Endothelial cell (in vitro differentiated cells): ENCODE data around the gene NANOG. TPM values are rescaled to one million over a fixed set of nuclear protein-coding genes. Genes with fewer than 3 reads are reported as not detected.
"Not testable (repeated sequence)": the region's sequence is repeated elsewhere in the genome, so short reads cannot be mapped to it uniquely, and the experiment has no call there.

Source experiments
- DNase-seq: peaks from one replicate; pipeline ENCODE4 v3.0.0; 2021; ENCODE audit warnings: low spot score
- H3K27ac Mint-ChIP-seq: one replicate; pipeline ENCODE4 v1.8.0; 2021; ENCODE audit warnings: mixed read lengths, inconsistent platforms; ENCODE audit not compliant: unreplicated experiment
- H3K27me3 Mint-ChIP-seq: one replicate; pipeline ENCODE4 v1.8.0; 2021; ENCODE audit warnings: mild to moderate bottlenecking, moderate library complexity, mixed read lengths, inconsistent platforms; ENCODE audit not compliant: unreplicated experiment
- H3K36me3 Mint-ChIP-seq: one replicate; pipeline ENCODE4 v1.8.0; 2021; ENCODE audit warnings: mild to moderate bottlenecking, low read depth, mixed read lengths, inconsistent platforms; ENCODE audit not compliant: unreplicated experiment
- H3K4me1 Mint-ChIP-seq: one replicate; pipeline ENCODE4 v1.8.0; 2021; ENCODE audit warnings: mild to moderate bottlenecking, mixed read lengths, inconsistent platforms; ENCODE audit not compliant: unreplicated experiment
- H3K4me3 Mint-ChIP-seq: one replicate; pipeline ENCODE4 v1.8.0; 2021; ENCODE audit warnings: mild to moderate bottlenecking, mixed read lengths, inconsistent platforms; ENCODE audit not compliant: unreplicated experiment
- H3K9me3 Mint-ChIP-seq: one replicate; pipeline ENCODE4 v1.8.0; 2021; ENCODE audit warnings: mixed read lengths, inconsistent platforms; ENCODE audit not compliant: unreplicated experiment
- total RNA-seq: library from RNA; stranded (reverse); fragmentation: NEBNext Ultra II Directional; extraction: Animal tissue kit (Norgen Biotek cat#: 25700); gene quantifications from one replicate; pipeline ENCODE4 v1.2.1, GENCODE V29; 2021; ENCODE audit not compliant: unreplicated experiment
- TF ChIP-seq, protein P1 (sequence below): fragments of 200-600 bp; sonication (generic); IDR thresholded peaks from one replicate; pipeline ENCODE4 v1.5.0; 2021; ENCODE audit warnings: antibody characterized with exemption; ENCODE audit not compliant: unreplicated experiment

The NANOG gene
- total RNA-seq, 1 donor from 2014 or later, result 4.5 TPM

DNA sequence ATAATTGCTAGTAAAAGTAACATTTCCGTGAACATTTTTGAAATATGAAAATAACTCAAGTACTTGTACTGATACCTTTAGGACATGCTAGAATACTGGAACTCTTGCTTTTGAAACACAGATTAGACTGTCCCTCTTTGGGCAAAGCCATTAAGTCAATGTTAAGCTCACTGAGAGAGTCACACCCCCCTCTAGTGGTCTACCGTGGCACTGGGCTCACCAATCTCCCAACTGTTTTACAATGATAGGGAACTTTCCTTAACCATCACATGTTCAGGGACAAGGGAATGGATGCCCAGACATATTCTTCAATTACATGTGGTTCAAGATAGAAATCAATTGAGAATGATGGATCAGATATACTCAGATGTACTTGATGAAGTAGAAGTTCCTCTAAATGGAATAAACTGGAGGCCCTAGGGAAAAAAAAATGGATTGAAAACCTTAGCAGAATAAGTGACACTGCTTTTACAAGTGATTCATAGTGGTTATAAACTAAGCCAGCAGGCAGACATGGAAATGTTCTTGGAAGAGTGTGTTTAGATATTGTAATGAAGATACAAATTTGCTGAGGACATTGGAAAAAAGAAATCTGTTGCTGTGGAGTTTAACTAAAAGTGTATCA is 17.8 kb downstream of the NANOG start:
- H3K4me3 Mint-ChIP-seq, result no peak overlapping the region
- H3K27ac Mint-ChIP-seq, result no peak overlapping the region
- TF ChIP-seq, protein P1, sequence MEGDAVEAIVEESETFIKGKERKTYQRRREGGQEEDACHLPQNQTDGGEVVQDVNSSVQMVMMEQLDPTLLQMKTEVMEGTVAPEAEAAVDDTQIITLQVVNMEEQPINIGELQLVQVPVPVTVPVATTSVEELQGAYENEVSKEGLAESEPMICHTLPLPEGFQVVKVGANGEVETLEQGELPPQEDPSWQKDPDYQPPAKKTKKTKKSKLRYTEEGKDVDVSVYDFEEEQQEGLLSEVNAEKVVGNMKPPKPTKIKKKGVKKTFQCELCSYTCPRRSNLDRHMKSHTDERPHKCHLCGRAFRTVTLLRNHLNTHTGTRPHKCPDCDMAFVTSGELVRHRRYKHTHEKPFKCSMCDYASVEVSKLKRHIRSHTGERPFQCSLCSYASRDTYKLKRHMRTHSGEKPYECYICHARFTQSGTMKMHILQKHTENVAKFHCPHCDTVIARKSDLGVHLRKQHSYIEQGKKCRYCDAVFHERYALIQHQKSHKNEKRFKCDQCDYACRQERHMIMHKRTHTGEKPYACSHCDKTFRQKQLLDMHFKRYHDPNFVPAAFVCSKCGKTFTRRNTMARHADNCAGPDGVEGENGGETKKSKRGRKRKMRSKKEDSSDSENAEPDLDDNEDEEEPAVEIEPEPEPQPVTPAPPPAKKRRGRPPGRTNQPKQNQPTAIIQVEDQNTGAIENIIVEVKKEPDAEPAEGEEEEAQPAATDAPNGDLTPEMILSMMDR, result peak; percentile 80
- peaks cover 11% of the 10 kb centered on the region for H3K4me1 Mint-ChIP-seq
- DNase-seq, result peak; percentile 88
- H3K27me3 Mint-ChIP-seq, result no peaks in the 10 kb centered on the region
- H3K9me3 Mint-ChIP-seq, result no peaks in the 10 kb centered on the region
- H3K36me3 Mint-ChIP-seq, result no peaks in the 10 kb centered on the region

DNA sequence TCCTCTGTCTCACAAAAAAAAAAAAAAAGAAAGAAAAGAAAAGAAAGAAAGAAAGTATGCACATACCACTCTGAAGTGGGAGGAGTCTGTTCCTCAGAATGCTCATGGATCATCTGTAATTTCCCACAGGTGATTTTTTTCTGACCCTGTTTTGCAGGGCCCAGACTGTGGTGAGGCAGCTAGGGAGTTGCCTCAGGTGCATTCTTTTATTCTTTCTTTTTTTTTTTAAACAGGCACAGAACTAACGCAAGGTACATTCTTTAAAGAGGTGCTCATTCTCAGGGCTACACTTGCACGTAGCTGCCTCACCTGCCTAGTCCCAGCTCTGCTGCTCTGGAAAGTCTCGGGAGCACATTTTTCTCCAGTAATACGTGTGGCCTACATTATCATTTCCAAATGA is 36.6 kb downstream of the NANOG start:
- H3K4me3 Mint-ChIP-seq, H3K4me1 Mint-ChIP-seq, H3K27me3 Mint-ChIP-seq, H3K27ac Mint-ChIP-seq, DNase-seq, H3K9me3 Mint-ChIP-seq, H3K36me3 Mint-ChIP-seq: not testable (repeated sequence)

DNA sequence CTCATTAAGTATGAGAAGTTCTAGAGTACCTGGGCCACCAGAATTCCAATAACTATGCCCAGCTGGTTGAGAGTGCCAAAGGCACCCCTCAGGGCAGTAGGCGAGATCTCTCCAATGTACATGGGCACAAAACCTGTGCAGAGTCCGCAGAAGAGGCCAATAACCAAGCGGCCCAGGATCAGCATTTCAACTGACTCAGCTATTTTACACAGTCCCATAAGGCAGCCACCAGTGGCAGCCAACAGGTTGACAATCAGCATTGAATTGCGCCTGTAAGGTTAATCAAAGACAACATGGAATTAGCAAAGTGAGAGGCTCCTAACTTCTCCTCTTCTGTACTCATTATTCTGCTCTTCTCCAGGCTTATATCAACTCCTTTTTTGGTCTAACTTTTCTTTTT is 40.5 kb downstream of the NANOG start:
- H3K4me3 Mint-ChIP-seq, H3K36me3 Mint-ChIP-seq, DNase-seq, H3K9me3 Mint-ChIP-seq, H3K27me3 Mint-ChIP-seq, H3K27ac Mint-ChIP-seq: not testable (repeated sequence)
- peaks cover 14% of the 10 kb centered on the region for H3K4me1 Mint-ChIP-seq

DNA sequence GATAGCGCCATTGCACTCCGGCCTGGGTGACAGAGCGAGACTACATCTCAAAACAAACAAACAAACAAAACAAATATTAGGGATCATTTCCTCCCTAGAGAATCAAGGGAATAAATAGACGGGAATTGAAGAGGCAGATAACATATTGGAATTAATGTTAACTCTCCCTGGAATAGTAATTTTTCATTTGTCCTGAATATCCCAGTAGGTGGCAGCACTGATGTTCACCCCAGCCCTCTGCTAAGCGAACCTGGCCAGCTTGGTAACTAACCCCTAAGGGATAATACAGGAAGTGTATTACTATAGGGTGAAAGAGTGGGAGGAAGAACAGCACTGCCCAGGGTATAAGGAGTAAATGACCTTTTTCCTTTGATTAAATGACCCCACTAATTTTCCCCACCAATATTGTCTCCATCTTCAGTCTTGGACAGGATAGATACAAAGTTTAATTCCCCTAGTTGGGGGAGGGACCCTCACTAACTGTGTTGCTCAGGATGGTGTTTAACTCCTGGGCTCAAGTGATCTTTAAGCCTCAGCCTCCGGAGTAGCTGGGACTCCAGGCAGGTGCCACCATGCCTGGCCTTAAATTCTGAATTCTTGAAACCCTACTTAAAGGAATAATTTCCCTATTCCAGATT is 43.0 kb downstream of the NANOG start:
- Mint-ChIP-seq H3K36me3 (no peaks in the 10 kb centered on the region), H3K4me1 (peaks cover 13% of the 10 kb centered on the region), H3K4me3 (no peak overlapping the region), H3K27ac (no peak overlapping the region), H3K27me3 (no peaks in the 10 kb centered on the region), H3K9me3 (no peaks in the 10 kb centered on the region)
- peak; percentile 40 for DNase-seq
- TF ChIP-seq, protein P1, result peak; percentile 61

DNA sequence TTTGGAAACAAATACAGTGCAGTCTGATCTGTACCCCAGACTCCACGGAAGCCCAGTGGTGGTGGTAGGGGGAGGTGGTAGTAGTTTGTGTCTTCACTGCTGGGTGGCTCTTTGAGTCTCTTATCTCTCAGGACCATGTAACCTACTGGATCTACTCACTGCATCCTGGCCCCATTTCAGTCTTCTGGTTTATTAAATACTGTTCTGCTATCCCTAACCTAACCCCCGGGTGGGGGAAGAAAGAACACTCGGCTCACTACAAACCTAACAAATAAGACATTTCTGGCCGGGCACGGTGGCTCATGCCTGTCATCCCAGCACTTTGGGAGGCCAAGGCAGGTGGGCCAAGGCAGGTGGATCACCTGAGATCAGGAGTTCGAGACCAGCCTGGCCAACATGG is 44.0 kb downstream of the NANOG start:
- DNase-seq, H3K36me3 Mint-ChIP-seq, H3K27ac Mint-ChIP-seq, H3K4me3 Mint-ChIP-seq, H3K27me3 Mint-ChIP-seq, H3K9me3 Mint-ChIP-seq: not testable (repeated sequence)
- H3K4me1 Mint-ChIP-seq, result peaks cover 13% of the 10 kb centered on the region

DNA sequence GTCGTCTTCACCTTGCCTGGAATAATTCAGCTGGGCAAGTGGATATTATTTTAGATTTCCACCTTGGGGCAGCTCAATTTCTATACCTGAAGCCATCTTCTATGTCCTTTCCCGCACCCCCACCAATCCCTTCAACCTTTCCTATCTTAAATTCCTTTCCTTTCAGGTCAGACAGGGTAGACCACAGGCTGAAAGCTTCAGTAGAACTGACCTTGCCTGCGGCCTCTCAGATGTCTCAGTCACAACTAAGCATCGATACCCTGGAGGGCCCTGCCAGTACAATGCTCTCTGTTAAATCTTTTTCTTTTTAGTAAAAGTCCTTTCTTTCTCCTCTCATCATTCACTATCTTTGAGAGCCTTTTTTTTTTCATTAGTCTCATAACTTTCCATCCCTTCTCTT is 44.6 kb downstream of the NANOG start:
- TF ChIP-seq, protein P1, result no peak
- Mint-ChIP-seq H3K36me3 (no peaks in the 10 kb centered on the region), H3K4me1 (peaks cover 13% of the 10 kb centered on the region), H3K4me3 (no peak overlapping the region), H3K27ac (no peak overlapping the region), H3K9me3 (no peaks in the 10 kb centered on the region), H3K27me3 (no peaks in the 10 kb centered on the region)
- DNase-seq, result no peak
